Testis (tissue), 3 donors: ENCODE results near the gene HIF1AN. TPM values are rescaled to one million over a fixed set of nuclear protein-coding genes. Genes with fewer than 3 reads are reported as not detected.

Source experiments
- DNase-seq: peaks from one replicate; pipeline ENCODE4 v3.0.0-alpha.2; 2019
- H3K27ac ChIP-seq, 2 donors: fragments of 200-600 bp; sonication (generic); one replicate each; pipeline ENCODE4 v1.5.1; 2019
- H3K27me3 ChIP-seq: fragments of 200-600 bp; sonication (generic); one replicate; pipeline ENCODE4 v1.5.1; 2019
- H3K36me3 ChIP-seq: fragments of 200-600 bp; sonication (generic); one replicate; pipeline ENCODE4 v1.5.1; 2017; ENCODE audit warnings: low read depth; ENCODE audit errors: missing control alignments
- H3K4me1 ChIP-seq: fragments of 200-600 bp; sonication (generic); one replicate; pipeline ENCODE4 v1.5.1; 2019
- H3K4me3 ChIP-seq, 2 donors: fragments of 200-600 bp; sonication (generic); one replicate each; pipeline ENCODE4 v1.5.1; 2017 to 2019
- H3K9me3 ChIP-seq: fragments of 200-600 bp; sonication (generic); one replicate; pipeline ENCODE4 v1.5.1; 2017
- CTCF ChIP-seq, 3 experiments: fragments of 450-650 bp in 2 of 3; fragments of 200-600 bp in 1 of 3; sonication (generic) in 1 of 3; IDR thresholded peaks; one replicate each; pipeline ENCODE4 v1.5.1; 2016 to 2019; ENCODE audit warnings: antibody characterized with exemption in 3 of 3, mild to moderate bottlenecking in 2 of 3, moderate library complexity in 1 of 3
- POLR2A ChIP-seq: fragments of 450-650 bp; IDR thresholded peaks from one replicate; pipeline ENCODE4 v1.6.1; 2017; ENCODE audit warnings: antibody characterized with exemption, mild to moderate bottlenecking, moderate library complexity
- WGBS, 2 donors: methylation state at CpG; one replicate each; pipeline ENCODE4 v1.1.5; 2018; 5-methylcytosine and 5-hydroxymethylcytosine counted together
- intact Hi-C: fragments of 100-400 bp; cut with DNase I; formaldehyde crosslinking; loops from one replicate; pipeline ENCODE4 v1.15.1; 2023; ENCODE audit warnings: low total_unique reads
- polyA plus RNA-seq: library from polyadenylated mRNA; stranded (reverse); fragments of 350-450 nt; fragmentation: Illumina TruSeq; extraction: RNeasy Lipid Tissue Mini Kit (QIAGEN cat#74804); gene quantifications from one replicate; pipeline ENCODE4 v1.2.3, GENCODE V29; 2014; ENCODE audit warnings: low read depth, low replicate concordance; ENCODE audit not compliant: insufficient read depth
- total RNA-seq, 2 donors: library from RNA; depleted of rRNA; stranded (reverse); fragments of >200 nt; gene quantifications; one replicate each; pipeline ENCODE4 v1.2.3, GENCODE V29; 2016

The HIF1AN gene
- total and polyA plus RNA-seq, 3 donors from 2014 or later = 30.9 to 81.0 (median 34.3) TPM

- DNase-seq = no peak
- Histone ChIP-seq H3K4me1 (no peaks in the 10 kb centered on the region), H3K4me3 (no peak overlapping the region), H3K27ac (no peak overlapping the region), H3K36me3 (no peaks in the 10 kb centered on the region), H3K9me3 (no peaks in the 10 kb centered on the region), H3K27me3 (no peaks in the 10 kb centered on the region)
- intact Hi-C loops = no loop called here
- TF ChIP-seq POLR2A (no peak), CTCF (IDR thresholded peaks at IDR 0.05) (no peak)
- 91 to 93% methylated on average over 2 of the region's 2 CpGs for WGBS, 2 donors
These were observed 30.6 kb upstream of the HIF1AN start for GRCh38 chr10:100505164-100505563.

GRCh38 chr10:100506596-100507356, 29.0 kb upstream of the HIF1AN start:
- WGBS, 2 donors = 88 to 99% methylated on average over 5 of the region's 5 CpGs
- no peaks in the 10 kb centered on the region for H3K36me3 ChIP-seq
- intact Hi-C loops = no loop called here
- H3K4me1 ChIP-seq = no peaks in the 10 kb centered on the region
- no peak overlapping the region for H3K4me3 ChIP-seq
- no peak for DNase-seq
- H3K27ac ChIP-seq = no peak overlapping the region
- no peaks in the 10 kb centered on the region for H3K27me3 ChIP-seq
- TF ChIP-seq POLR2A (no peak), CTCF (IDR thresholded peaks at IDR 0.05) (no peak)
- H3K9me3 ChIP-seq = no peaks in the 10 kb centered on the region

GRCh38 chr10:100507357-100507732, 28.4 kb upstream of the HIF1AN start:
- no peaks in the 10 kb centered on the region for H3K36me3 ChIP-seq
- no peak overlapping the region for H3K27ac ChIP-seq
- WGBS, 2 donors = 86 to 94% methylated on average over 5 of the region's 5 CpGs
- no peaks in the 10 kb centered on the region for H3K4me1 ChIP-seq
- no peaks in the 10 kb centered on the region for H3K27me3 ChIP-seq
- TF ChIP-seq POLR2A = no peak
- TF ChIP-seq CTCF (IDR thresholded peaks at IDR 0.05) = no peak
- no peak for DNase-seq
- H3K9me3 ChIP-seq = no peaks in the 10 kb centered on the region
- H3K4me3 ChIP-seq = no peak overlapping the region
- intact Hi-C loops = no loop called here

GRCh38 chr10:100508266-100508665, 27.5 kb upstream of the HIF1AN start:
- H3K36me3 ChIP-seq = no peaks in the 10 kb centered on the region
- intact Hi-C loops = no loop called here
- H3K4me1 ChIP-seq = no peaks in the 10 kb centered on the region
- no peak overlapping the region for H3K27ac ChIP-seq
- TF ChIP-seq CTCF (IDR thresholded peaks at IDR 0.05) (no peak), POLR2A (no peak)
- H3K27me3 ChIP-seq = no peaks in the 10 kb centered on the region
- H3K9me3 ChIP-seq = no peaks in the 10 kb centered on the region
- no peak for DNase-seq
- no peak overlapping the region for H3K4me3 ChIP-seq
- 70 to 85% methylated on average over 1 of the region's 1 CpG for WGBS, 2 donors

- Histone ChIP-seq H3K27me3 (no peaks in the 10 kb centered on the region), H3K4me1 (no peaks in the 10 kb centered on the region), H3K9me3 (no peaks in the 10 kb centered on the region), H3K27ac (no peak overlapping the region), H3K36me3 (no peaks in the 10 kb centered on the region), H3K4me3 (no peak overlapping the region)
- DNase-seq = peak; percentile 18
- TF ChIP-seq CTCF (IDR thresholded peaks at IDR 0.05) (peak in 2 of 3 experiments; percentile 23 to 30), POLR2A (no peak)
- intact Hi-C loops = no loop called here
- 65 to 76% methylated on average over 3 of the region's 3 CpGs for WGBS, 2 donors
These were observed 27.0 kb upstream of the HIF1AN start for GRCh38 chr10:100508691-100509150.
